ENCODE measurements around the gene UCK2. TPM values are rescaled to one million over a fixed set of nuclear protein-coding genes. Genes with fewer than 3 reads are reported as not detected.

UCK2 gene
- total RNA-seq, 2 experiments from 2014 or later: 108 to 116 TPM

DNA sequence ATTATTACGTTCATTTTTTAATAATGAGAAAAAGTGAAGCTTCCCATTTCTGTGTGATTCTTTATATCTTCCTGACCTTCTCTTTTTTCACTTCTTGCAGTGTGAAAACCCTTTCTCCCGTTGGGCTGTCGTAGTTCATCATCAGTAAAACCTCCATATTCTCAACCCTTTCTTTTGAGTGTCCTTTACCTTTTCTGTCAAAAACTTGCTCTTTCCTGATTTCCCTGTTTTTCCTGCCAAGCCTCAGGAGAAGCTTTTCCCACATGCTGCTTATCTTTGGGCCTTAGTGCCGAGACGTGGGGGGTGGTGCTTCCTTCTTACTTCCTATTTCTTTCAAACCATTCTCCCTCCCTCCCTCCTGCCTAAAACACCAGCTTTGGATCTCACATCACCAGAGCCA, 46.1 kb downstream of the UCK2 start:
- CTCF ChIA-PET: interaction anchor here (1.6 kb wide), 1 partner anchor 45 kb away, joined by 4 read pairs; no protein-coding TSS in a partner anchor
- POLR2A ChIA-PET: no interaction called here

DNA sequence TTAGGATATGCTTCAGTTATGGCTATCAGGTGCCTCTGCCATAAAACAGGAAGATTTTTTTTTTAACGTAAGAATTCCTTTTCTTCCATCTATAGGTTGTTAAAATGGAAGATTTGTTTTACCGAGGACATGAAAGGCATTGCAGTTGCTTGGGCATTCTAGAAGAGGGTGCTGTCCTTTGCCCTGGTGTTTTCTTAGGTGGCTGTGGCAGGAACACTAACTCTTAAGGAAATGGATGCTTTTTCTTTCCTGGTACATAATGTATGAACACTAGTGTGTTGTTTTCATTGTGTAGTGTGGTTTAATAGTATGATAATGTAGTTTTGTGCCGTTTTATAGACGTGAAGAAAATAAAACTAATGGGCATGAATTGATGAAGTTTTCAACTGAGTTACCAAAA, 47.2 kb downstream of the UCK2 start:
- POLR2A ChIA-PET: interaction anchor here (0.6 kb wide), 1 partner anchor 23 kb away, joined by 5 read pairs; no protein-coding TSS in a partner anchor
- CTCF ChIA-PET: no interaction called here

DNA sequence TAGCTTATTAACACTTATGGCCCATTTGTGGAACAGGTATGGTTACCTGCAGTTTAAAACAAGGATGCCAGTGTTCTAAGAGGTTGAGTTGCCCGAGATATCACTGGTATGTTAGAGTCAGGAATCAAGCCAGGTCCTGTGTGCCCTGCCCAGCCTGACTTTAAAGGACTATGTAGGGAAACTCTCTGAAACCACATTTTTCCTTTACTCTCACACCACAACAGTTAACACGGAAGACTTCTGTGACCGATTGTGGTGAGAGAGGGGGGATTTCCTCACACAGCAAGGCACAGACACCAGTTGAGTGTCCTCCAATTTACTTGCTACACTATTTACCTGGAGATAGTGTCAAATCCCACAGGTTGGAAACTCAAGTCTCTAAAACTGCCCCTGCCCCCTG, 47.8 kb downstream of the UCK2 start:
- POLR2A ChIA-PET: interaction anchor here (0.6 kb wide), 1 partner anchor 22 kb away, joined by 5 read pairs; no protein-coding TSS in a partner anchor
- CTCF ChIA-PET: no interaction called here

DNA sequence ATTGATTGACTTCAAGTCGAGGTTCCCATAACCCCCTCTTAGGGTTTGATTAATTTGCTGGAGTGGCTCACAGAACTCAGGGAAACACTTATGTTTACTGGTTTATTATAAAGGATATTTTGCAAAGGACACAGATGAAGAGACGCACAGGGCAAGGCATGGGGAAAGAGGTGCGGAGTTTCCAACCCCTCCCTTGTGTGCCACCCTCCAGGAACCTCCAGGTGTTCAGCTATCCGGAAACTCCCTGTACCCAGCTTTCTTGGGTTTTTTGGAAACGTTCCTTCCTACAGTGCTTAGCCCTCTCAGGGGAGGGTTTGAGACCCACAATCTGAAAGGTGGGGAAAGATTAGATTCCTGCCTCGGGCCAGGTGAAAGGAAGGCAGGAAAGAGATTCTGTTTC, 48.2 kb downstream of the UCK2 start:
- ChIA-PET POLR2A (no interaction called here), CTCF (no interaction called here)

GRCh38 chr1:165876121-165876520, 48.7 kb downstream of the UCK2 start:
- ChIA-PET POLR2A (no interaction called here), CTCF (no interaction called here)

GRCh38 chr1:165877411-165877810, 50.0 kb downstream of the UCK2 start:
- ChIA-PET POLR2A (no interaction called here), CTCF (no interaction called here)

DNA sequence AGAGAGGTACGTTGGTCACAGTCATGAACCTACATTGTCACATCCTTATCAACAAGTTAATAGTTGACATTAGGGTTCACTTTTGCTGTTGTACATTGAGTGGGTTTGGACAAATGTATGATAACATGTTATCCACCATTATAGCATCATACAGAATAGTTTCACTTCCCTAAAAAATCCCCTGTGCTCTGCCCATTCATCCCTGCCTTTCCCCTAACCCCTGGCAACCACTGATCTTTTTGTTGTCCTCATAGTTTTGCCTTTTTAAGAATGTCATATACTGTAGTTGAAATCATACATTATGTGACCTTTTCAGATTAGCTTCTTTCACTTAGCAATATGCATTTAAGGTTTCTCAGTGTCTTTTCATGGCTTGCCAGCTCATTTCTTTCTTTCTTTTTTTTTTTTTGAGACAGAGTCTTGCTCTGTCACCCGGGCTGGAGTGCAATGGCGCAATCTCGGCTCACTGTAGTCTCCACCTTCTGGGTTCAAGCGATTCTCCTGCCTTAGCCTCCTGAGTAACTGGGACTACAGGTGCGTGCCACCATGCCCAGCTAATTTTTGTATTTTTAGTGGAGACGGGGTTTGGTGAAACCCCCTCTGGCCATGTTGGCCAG, 50.6 kb downstream of the UCK2 start:
- POLR2A ChIA-PET: interaction anchor here (0.7 kb wide), 1 partner anchor 109 kb away, joined by 3 read pairs; no protein-coding TSS in a partner anchor
- CTCF ChIA-PET: no interaction called here

DNA sequence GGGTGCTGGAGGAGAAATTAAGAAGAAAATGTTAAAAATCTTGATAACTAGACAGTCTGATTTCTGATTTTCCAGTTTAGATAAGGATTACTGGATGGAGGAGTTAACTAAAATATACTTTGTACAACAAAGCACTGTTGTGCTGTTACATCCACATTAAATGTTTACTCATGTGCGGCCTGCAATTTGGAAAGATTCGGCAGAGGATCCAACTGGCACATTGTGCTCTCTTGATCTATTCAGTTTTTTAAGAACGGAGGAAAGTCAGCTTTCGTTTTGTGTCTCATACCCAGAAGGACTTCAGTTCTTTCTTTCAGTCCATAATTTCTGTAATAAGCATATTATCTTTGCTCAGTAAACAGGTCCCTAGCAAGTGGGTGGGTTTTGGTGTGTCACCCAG, 52.5 kb downstream of the UCK2 start:
- ChIA-PET CTCF (no interaction called here), POLR2A (no interaction called here)

DNA sequence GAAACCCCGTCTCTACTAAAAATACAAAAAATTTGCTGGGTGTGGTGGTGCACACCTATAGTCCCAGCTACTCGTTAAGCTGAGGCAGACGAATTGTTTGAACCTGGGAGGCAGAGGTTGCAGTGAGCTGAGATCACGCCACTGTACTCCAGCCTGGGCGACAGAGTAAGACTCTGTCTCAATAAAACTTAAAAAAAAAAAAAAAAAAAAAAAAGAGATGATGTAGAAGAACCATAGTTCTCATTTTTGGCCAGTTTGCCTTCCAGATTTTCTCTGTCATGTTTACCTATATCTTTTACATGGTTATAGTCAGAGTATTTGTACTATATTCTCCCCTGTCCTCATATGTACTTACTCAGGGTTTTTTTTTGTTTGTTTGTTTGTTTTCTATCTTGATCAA, 53.6 kb downstream of the UCK2 start:
- ChIA-PET CTCF (interaction anchor here (0.6 kb wide), 1 partner anchor 1547 kb away, joined by 3 read pairs; no protein-coding TSS in a partner anchor), POLR2A (no interaction called here)

DNA sequence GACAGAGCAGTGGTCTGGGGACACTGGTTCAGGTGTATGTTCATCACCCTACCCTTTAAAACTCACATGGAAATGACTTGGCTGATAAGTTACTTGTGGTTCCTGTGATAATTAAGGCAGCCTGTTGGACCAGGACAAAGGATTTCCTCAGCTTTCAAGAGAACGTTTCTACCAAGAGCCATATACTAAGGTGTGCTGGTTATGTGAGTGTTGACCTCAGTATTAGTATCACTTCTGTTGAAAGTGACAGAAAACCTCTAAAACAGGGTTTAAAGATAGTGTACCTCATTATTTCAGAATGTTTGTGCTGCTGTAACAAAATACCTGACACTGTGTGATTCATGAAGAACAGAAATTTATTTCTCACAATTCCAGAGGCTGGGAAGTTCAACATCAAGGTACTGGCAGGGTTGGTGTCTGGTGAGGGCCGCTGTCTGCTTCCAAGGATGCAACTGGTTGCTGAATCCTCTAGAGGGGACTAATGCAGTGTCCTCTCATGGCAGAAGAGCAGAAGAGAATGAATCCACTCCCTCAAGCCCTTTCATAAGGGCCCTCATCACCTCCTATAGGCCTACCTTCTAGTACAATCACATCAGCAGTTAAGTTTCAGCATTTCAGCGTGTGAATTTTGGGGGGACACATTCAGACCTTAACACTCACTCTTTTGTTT, 54.9 kb downstream of the UCK2 start:
- CTCF ChIA-PET: no interaction called here
- POLR2A ChIA-PET: no interaction called here

DNA sequence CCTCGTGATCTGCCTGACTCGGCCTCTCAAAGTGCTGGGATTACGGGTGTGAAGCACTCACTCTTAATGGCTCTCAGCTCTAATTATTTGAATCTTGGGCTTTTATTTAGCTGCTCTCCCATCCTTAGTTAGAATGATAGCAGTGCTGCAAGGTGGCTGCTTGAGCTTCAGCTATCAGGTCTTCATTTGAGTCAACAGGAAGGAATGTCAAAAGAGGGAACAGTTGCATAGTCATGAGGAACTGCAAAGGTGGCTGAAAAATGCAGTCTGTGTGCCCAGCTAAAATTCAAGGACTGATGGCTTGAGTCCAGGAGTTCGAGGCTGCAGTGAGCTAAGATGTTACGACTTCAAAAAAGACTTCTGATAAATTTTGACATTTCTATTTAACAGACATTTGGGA, 55.6 kb downstream of the UCK2 start:
- POLR2A ChIA-PET: no interaction called here
- CTCF ChIA-PET: no interaction called here

GRCh38 chr1:165884009-165884689, 56.7 kb downstream of the UCK2 start:
- ChIA-PET POLR2A (no interaction called here), CTCF (interaction anchor here (0.6 kb wide), 1 partner anchor 55 kb away, joined by 3 read pairs; no protein-coding TSS in a partner anchor)

DNA sequence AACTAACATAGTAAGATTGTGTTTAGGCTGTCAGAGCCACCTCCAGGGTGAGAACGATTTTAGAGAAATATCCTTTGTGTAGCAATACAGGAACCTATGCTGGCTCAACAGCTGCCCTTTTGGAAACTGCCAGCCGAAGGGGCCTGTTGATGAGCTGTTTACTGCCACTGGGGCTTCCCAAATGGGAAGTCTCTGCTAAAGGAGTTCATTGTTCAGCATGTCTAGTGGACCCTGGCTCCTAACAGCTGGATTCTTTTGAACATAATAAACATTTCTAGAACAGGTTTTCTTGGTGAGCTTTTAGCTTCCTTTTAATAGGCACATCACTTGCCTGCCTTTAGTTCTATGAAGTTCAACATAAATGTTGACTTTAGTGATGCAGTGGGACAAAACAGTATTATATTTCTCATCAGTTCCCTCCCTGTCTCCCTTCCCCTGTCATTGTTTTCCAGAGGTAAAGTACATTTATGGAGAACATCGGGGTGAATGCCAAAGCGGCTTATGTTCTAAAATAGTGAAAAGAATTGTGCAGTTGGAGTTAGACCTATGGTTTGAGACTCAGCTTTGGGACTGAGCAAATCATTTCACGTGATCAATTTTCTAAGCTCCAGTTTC, 57.4 kb downstream of the UCK2 start:
- POLR2A ChIA-PET: no interaction called here
- CTCF ChIA-PET: no interaction called here

GRCh38 chr1:165885305-165885694, 57.9 kb downstream of the UCK2 start:
- ChIA-PET POLR2A (no interaction called here), CTCF (interaction anchor here (0.6 kb wide), 1 partner anchor 156 kb away, joined by 3 read pairs; no protein-coding TSS in a partner anchor)

DNA sequence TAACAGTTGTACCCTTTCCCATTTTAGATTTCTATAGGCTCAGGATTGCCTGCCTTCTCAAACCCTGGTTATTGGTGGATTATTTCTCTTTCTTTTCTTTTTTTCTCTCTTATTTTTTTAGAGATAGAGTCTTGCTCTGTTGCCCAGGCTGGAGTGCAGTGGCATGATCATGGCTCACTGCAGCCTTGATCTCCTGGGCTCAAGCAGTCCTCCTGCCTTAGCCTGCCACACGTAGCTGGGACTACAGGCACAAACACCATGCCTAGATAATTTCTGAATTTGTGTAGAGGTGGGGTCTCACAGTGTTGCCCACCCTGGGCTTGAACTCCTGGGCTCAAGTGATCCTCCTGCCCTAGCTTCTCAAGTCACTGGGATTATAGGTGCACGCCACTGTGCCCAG, 58.8 kb downstream of the UCK2 start:
- ChIA-PET POLR2A (no interaction called here), CTCF (no interaction called here)

GRCh38 chr1:165886983-165887382, 59.6 kb downstream of the UCK2 start:
- CTCF ChIA-PET: no interaction called here
- POLR2A ChIA-PET: no interaction called here

- CTCF ChIA-PET: no interaction called here
- POLR2A ChIA-PET: interaction anchor here (0.5 kb wide), 1 partner anchor 254 kb away, joined by 3 read pairs; no protein-coding TSS in a partner anchor
Observed at GRCh38 chr1:165887877-165888551, 60.6 kb downstream of the UCK2 start.

GRCh38 chr1:165888552-165888920, 61.1 kb downstream of the UCK2 start:
- POLR2A ChIA-PET: interaction anchor here (0.5 kb wide), 1 partner anchor 255 kb away, joined by 3 read pairs; no protein-coding TSS in a partner anchor
- CTCF ChIA-PET: no interaction called here

DNA sequence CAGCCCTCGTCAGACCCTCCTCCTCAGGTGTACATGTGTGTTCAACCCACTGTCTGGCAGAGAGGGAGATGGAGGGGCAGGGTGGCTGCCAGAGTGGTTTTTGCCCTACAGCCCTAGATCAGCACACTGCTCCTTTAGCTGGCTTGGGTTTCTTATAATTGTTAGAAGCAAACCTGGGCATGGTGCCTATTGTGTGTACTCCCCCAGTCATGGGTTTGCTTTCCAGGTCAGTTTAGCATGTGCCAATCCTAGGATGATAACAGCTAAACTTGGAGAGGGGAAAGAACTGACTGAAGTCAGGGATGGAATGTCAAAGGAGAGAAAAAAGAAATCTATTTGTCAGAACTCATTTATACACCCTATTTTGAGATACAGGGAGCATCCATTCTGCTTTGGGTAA, 63.3 kb downstream of the UCK2 start:
- CTCF ChIA-PET: no interaction called here
- POLR2A ChIA-PET: no interaction called here

All from activated CD8-positive, alpha-beta memory T cell treated with anti-CD3 and anti-CD28 coated beads for 36 hours (primary cell).